Loucy (cell line): ENCODE measurements around the gene ATP5PB.

Experiments used
- EZH2phosphoT487 ChIP-seq: fragments of 200-600 bp; IDR thresholded peaks from 2 replicates; pipeline ENCODE4 v1.6.1; 2018; ENCODE audit warnings: antibody characterized with exemption, mild to moderate bottlenecking, moderate library complexity, borderline replicate concordance
- TF ChIP-seq, protein P1 (sequence below): fragments of 200-600 bp; sonication (generic); conservative IDR thresholded peaks from 2 replicates; pipeline ENCODE4 v1.5.1; 2014; ENCODE audit warnings: mild to moderate bottlenecking, antibody characterized with exemption, low read length

DNA sequence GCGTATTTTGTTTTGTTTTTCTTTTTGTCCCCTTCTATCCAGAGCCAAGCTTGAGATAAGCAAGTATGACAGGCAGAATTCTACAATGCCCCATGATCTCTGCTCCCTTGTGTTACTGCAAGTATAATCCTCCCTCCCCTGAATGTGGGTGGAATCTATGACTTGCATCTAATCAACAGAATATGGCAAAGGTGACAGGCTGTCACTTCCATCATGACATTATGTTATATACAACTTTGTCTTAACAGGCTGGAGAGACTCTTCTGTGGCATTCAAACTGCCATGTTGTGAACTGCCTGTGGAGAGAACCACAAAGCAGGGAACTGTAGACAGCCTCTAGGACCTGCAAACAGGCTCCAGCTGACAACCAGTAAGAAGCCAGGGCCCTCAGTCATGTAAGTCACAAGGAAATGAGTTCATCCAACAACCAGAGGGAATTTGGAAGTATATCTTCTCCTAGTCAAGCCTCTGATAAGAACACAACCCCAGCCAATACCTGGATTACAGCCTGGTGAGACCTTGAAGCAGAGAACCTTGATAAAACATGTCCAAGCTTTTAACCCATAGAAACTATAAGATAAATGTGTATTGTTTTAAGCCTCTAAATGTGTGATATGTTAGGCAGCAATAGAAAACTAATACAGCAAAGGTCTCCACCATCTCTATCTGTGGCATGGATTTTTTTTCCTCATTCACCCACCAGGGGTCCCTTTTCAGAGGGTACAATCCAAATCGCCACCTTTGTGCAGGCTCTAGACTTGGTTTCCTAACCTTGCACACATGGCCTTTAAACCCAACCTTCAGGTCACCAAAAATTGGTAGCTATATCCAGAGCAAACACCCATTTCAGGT is 18.8 kb downstream of the ATP5PB start:
- TF ChIP-seq, protein P1, sequence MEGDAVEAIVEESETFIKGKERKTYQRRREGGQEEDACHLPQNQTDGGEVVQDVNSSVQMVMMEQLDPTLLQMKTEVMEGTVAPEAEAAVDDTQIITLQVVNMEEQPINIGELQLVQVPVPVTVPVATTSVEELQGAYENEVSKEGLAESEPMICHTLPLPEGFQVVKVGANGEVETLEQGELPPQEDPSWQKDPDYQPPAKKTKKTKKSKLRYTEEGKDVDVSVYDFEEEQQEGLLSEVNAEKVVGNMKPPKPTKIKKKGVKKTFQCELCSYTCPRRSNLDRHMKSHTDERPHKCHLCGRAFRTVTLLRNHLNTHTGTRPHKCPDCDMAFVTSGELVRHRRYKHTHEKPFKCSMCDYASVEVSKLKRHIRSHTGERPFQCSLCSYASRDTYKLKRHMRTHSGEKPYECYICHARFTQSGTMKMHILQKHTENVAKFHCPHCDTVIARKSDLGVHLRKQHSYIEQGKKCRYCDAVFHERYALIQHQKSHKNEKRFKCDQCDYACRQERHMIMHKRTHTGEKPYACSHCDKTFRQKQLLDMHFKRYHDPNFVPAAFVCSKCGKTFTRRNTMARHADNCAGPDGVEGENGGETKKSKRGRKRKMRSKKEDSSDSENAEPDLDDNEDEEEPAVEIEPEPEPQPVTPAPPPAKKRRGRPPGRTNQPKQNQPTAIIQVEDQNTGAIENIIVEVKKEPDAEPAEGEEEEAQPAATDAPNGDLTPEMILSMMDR = peak; percentile 49
- no peak for TF ChIP-seq EZH2phosphoT487
